ENCODE results near the gene IL4R.

DNA sequence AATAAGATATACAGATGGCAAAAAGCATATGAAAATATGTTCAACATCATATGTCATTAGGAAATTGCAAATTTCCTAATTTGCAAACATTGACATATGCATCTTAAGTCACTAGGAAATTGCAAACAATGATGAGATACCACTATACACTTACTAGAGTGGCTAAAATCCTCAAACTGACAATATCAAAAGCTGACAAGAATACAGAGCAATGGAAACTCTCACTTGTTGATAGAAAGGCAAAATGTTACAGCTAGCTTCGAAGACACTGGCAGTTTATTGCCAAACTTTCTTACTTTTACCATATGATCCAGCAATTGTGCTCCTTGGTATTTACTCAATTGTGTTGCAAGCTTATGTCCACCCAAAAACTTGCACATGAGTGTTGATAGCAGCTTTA, 5.0 kb upstream of the IL4R start:
- TF ChIP-seq, protein P1, sequence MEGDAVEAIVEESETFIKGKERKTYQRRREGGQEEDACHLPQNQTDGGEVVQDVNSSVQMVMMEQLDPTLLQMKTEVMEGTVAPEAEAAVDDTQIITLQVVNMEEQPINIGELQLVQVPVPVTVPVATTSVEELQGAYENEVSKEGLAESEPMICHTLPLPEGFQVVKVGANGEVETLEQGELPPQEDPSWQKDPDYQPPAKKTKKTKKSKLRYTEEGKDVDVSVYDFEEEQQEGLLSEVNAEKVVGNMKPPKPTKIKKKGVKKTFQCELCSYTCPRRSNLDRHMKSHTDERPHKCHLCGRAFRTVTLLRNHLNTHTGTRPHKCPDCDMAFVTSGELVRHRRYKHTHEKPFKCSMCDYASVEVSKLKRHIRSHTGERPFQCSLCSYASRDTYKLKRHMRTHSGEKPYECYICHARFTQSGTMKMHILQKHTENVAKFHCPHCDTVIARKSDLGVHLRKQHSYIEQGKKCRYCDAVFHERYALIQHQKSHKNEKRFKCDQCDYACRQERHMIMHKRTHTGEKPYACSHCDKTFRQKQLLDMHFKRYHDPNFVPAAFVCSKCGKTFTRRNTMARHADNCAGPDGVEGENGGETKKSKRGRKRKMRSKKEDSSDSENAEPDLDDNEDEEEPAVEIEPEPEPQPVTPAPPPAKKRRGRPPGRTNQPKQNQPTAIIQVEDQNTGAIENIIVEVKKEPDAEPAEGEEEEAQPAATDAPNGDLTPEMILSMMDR (conservative IDR thresholded peaks at IDR 0.05; ENCODE audit: low read depth, low read length), result no peak
- no peak for TF ChIP-seq EZH2phosphoT487 (IDR thresholded peaks at IDR 0.05; ENCODE audit: borderline replicate concordance, low read length)

Data from PC-3 (cell line).